ENCODE measurements around the gene SCNN1B.
"Not testable (repeated sequence)": the region's sequence is repeated elsewhere in the genome, so short reads cannot be mapped to it uniquely, and the experiment has no call there.

SCNN1B gene

DNA sequence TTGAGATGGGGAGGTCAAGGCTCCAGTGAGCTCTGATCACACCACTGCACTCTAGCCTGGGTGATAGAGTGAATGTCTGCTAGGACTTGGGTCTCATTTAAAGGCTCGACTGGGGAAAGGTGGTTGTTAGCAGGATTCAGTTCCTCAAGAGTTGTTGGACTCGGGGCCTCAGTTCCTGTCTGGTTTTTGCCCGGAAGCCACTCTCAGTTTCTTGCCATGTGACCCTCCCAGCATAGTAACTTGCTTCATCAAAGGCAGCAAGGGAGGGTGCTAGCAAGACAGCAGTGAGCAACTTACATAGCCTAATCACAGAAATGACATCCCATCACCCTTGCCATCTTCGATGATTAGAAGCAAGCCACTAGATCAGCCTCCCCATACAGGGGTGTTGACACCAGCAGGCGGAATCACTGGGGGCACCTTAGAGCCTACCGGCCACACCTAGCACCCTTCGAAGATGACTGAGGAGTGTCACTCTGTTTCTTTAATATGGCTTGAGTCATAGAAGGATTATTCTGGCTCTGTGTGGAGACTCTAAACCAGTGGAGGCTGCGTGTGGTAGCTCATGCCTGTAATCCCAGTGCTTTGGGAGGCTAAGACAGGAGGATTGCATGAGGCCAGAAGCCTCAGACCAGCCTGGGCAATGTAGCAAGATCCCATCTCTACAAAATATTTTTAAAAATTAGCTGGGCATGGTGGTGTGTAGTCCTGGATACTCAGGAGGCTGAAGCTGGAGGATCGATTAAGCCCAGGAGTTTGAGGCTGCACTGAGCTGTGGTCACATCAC lies 13.2 kb upstream of the SCNN1B start:
- no peak for DNase-seq (ENCODE audit: low read depth)

GRCh38 chr16:23290189-23291062 lies 11.7 kb upstream of the SCNN1B start:
- DNase-seq (ENCODE audit: low read depth), result no peak

- no peak for DNase-seq (ENCODE audit: low read depth)
These were observed 9.1 kb upstream of the SCNN1B start for GRCh38 chr16:23293016-23293415.

DNA sequence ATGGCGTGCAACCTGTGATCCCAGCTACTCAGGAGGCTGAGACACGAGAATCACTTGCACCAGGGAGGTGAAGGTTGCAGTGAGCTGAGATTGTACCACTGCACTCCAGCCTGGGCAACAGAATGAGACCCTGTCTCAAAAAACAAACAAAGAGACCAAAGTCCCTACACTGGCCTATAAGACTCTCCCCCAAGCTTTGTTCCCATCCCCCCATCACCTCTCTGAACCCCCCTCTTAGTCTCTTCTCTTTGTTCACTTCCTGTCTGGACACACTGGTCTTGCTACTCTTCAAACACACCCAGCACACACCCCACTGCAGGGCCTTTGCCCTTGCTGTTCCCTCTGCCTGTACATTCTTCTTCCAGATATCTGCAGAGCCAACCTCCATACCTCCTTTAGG lies 7.8 kb upstream of the SCNN1B start:
- DNase-seq (ENCODE audit: low read depth), result no peak

- DNase-seq (ENCODE audit: low read depth), result no peak
These were observed 5.1 kb upstream of the SCNN1B start for GRCh38 chr16:23296994-23297393.

DNA sequence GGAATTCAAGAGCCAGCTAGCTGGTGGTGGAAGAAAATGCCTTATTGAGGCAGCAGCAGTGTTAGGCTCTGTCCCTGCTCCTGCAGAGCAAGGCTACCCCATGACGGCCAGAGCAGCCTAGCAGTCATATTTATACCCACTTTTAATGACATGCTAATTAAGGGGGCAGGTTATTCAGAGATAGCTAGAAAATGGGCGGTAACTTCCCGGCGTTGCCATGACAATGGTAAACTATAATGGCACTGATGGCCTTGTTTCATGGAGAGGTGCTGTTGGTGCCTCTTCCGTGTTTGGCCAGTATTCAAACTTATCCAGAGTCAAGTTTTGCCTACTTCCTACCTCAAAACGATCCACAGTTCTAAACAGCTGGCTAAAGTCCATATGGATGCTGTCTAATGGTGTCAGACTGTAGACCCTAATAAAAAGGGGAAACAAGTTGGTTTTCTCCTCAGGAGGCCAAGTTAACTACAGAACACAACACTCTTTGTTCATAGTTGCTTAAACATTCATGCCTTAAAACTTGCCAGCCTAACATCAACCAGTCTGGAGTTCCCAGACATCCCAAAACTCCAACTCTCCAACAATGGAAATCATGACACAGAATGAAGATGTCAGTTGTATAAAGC lies 3.7 kb upstream of the SCNN1B start:
- no peak for DNase-seq (ENCODE audit: low read depth)

DNA sequence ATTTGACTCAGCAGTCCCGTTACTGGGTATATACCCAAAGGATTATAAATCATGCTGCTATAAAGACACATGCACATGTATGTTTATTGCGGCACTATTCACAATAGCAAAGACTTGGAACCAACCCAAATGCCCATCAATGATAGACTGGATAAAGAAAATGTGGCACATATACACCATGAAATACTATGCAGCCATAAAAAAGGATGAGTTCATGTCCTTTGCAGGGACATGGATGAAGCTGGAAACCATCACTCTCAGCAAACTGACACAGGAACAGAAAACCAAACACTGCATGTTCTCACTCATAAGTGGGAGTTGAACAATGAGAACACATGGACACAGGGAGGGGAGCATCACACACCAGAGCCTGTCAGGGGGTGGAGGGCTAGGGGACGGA lies 2.3 kb upstream of the SCNN1B start:
- not testable (repeated sequence) for DNase-seq (ENCODE audit: low read depth)

DNA sequence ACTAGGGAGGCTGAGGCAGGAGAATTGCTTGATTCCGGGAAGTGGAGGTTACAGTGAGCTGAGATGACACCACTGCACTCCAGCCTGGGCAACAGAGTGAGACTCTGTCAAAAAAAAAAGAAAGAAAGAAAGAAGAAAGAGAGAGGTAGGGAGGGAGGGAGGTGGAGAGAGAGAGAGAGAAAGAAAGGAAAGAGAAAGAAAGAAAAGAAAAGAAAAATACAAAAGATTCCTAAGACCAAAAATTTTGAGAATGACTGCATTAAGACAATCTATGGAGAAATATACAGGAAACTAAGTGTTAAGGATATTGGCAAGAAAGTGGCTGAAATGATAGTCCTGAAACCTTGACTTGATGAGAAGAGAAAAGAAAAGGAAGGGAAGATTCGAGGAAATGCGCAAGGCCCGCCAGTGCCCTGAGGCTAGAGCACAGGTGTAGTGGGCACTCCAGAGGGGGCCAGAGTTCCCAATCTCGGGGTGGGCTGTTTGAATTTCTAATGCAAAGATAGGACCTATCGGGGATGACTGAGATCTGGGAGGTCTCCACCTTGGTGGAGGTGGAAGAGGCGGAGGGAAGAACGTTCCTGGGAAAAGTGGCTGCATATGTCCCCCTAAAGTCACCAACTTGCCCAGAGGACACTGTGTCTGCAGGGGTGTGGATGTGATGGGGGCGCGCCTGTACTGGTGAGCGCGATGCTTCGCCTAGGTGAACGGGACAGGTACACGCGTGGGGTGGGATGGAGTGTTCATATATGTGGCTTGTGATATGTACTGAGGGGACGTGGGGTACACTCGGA lies 654 bp upstream of the SCNN1B start:
- no peak for DNase-seq (ENCODE audit: low read depth)

- no peak for DNase-seq (ENCODE audit: low read depth)
These were observed 1.6 kb downstream of the SCNN1B start for GRCh38 chr16:23303685-23304084.

DNA sequence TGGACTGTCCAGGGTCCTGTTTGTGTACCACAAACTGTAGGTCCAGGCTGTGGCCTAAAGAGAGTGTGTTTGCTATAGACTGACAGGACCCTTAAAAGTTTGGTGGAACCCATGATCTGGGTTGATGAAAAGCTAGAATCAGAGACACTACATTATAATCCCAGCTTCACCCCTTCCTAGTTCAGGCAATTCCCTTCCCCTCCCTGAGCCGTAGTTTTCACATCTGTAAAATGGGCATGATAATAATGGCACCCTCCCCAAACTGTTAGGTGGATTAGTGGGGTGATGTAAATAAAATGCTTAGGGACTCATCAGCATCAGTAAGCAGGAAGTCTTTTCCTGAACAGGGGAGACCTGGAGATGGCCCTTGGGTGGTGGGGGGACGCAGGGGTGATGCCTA lies 2.5 kb downstream of the SCNN1B start:
- no peak for DNase-seq (ENCODE audit: low read depth)

GRCh38 chr16:23306199-23307100 lies 4.3 kb downstream of the SCNN1B start:
- DNase-seq (ENCODE audit: low read depth), result no peak

DNA sequence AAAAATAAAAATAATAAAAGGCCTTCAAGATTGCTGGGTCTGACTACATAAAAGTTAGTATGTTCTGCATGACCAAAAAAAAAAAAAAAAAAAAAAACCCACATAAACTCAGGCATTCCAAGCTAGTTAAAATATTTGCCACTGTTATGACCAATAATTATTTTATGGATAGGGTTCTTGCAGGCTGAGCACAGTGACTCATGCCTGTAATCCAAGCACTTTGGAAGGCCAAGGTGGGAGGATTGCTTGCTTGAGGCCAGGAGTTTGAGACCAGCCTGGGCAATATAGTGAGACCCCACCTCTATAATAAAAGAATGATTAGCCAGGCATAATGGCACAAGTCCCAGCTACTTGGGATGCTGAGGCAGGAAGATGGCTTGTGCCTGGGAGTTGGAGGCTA lies 8.1 kb downstream of the SCNN1B start:
- DNase-seq (ENCODE audit: low read depth), result no peak

GRCh38 chr16:23310744-23311143 lies 8.6 kb downstream of the SCNN1B start:
- DNase-seq (ENCODE audit: low read depth), result no peak

DNA sequence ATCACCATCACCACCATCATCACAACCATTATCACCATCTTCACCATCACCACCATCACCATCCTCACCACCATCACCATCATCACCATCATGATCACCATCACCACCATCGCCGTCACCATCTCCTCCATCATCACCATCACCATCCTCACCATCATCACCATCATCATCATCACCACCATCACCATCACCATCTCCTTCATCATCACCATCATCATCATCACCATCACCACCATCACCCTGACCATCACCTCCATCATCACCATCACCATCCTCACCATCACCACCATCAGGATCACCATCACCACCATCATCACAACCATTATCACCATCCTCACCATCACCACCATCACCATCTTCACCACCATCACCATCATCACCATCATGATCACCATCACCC lies 14.1 kb downstream of the SCNN1B start:
- no peak for DNase-seq (ENCODE audit: low read depth)

DNA sequence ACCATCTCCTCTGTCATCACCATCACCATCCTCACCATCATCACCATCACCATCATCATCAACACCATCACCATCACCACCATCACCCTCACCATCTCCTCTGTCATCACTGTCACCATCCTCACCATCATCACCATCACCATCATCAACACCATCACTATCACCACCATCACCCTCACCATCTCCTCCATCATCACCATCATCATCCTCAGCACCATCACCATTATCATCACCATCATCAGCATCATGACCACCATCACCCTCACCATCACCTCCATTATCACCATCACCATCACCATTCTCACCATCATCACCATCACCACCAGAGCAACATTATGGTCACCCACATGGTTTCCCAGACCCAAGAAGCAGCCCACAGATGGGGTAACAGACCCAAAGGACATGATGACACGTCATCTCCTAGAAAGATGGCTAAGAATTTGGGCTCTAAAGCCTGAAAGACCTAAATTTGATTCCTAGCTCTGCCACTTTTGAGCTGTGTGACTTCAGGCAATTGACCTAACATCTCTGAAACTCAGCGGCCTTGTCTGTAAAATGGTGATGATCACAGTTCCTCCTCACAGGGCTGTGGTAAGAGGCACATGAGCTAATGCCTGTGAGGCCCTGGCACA lies 14.6 kb downstream of the SCNN1B start:
- DNase-seq (ENCODE audit: low read depth), result no peak

- no peak for DNase-seq (ENCODE audit: low read depth)
These were observed 15.2 kb downstream of the SCNN1B start for GRCh38 chr16:23317266-23317661.

DNA sequence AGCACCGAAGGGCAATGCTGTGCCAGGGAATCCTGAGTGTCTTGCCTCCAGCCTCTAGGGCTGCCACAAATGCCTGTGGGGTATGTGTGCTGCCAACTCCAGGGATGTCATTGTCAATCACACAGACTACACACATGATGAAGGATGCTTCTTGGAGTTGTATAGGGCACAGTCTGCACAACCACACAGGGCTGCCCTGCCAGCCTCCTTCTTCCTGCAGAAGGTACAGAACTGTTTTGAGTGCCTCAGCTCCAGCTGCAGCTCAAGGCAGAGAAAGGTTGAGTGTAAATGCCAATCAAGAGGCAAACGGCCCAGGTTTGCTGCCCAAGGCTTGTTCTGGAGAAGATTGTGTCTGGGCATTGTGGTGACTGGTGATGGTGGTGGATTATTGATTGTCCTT lies 15.6 kb downstream of the SCNN1B start:
- DNase-seq (ENCODE audit: low read depth), result no peak

DNA sequence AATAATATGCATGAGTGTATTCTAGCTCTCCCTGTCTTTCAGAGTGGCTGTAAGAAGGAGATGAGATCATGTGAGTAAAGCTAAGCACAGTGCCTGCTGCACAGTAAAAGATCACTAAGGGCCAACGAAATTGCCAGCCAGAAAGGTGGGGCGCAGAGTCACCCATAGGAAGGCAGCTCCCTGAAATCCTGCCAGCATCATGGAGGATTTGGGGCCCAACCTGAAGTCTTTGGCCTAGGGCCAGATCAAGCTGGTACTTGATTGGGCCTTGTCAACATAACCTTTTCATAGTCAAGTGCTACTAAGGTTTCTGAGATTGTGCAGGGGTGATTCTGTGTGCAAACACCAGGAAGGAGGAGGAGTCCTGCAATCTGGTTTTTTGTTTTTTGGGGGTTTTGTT lies 16.5 kb downstream of the SCNN1B start:
- no peak for DNase-seq (ENCODE audit: low read depth)

- DNase-seq (ENCODE audit: low read depth), result no peak
These were observed 17.9 kb downstream of the SCNN1B start for GRCh38 chr16:23319861-23320615.

GRCh38 chr16:23320693-23321092 lies 18.6 kb downstream of the SCNN1B start:
- DNase-seq (ENCODE audit: low read depth), result no peak
